Lower leg skin (tissue), 3 donors: ENCODE data around the gene TMEM198.

ENCODE experiments used
- POLR2A ChIP-seq, 2 donors: fragments of 450-650 bp; IDR thresholded peaks; one replicate each; pipeline ENCODE4 v1.6.1; 2016 to 2017; ENCODE audit warnings: antibody characterized with exemption in 2 of 2, mild to moderate bottlenecking in 1 of 2, moderate library complexity in 1 of 2
- TF ChIP-seq, protein P1 (sequence below), 3 donors: fragments of 450-650 bp; IDR thresholded peaks; one replicate each; pipeline ENCODE4 v1.5.1; 2016; ENCODE audit warnings: antibody characterized with exemption in 3 of 3, mild to moderate bottlenecking in 3 of 3, moderate library complexity in 2 of 3

GRCh38 chr2:219572237-219573001 lies 28.6 kb downstream of the TMEM198 start, which contains the start of gene INHA:
- TF ChIP-seq, protein P1, sequence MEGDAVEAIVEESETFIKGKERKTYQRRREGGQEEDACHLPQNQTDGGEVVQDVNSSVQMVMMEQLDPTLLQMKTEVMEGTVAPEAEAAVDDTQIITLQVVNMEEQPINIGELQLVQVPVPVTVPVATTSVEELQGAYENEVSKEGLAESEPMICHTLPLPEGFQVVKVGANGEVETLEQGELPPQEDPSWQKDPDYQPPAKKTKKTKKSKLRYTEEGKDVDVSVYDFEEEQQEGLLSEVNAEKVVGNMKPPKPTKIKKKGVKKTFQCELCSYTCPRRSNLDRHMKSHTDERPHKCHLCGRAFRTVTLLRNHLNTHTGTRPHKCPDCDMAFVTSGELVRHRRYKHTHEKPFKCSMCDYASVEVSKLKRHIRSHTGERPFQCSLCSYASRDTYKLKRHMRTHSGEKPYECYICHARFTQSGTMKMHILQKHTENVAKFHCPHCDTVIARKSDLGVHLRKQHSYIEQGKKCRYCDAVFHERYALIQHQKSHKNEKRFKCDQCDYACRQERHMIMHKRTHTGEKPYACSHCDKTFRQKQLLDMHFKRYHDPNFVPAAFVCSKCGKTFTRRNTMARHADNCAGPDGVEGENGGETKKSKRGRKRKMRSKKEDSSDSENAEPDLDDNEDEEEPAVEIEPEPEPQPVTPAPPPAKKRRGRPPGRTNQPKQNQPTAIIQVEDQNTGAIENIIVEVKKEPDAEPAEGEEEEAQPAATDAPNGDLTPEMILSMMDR (IDR thresholded peaks at IDR 0.05), result no peak
- TF ChIP-seq POLR2A (IDR thresholded peaks at IDR 0.05), result no peak
